GM10266 (cell line): ENCODE measurements around the gene FKBP15.
"Not testable (repeated sequence)": the region's sequence is repeated elsewhere in the genome, so short reads cannot be mapped to it uniquely, and the experiment has no call there.

Experiments used
- DNase-seq: peaks from one replicate; pipeline ENCODE4 v3.0.0; 2012; ENCODE audit errors: extremely low spot score
- CTCF ChIP-seq: IDR thresholded peaks from 2 replicates; pipeline ENCODE4 v1.5.1; 2012; ENCODE audit warnings: mild to moderate bottlenecking, low read depth; ENCODE audit not compliant: control insufficient read depth, insufficient read depth; ENCODE audit errors: missing control alignments

The FKBP15 gene

GRCh38 chr9:113258282-113258681 is 37.2 kb upstream of the FKBP15 start:
- no peak for DNase-seq
- no peak for TF ChIP-seq CTCF

- DNase-seq = no peak
Observed at GRCh38 chr9:113257863-113258262, 36.8 kb upstream of the FKBP15 start.

GRCh38 chr9:113255438-113255837 is 34.4 kb upstream of the FKBP15 start:
- no peak for TF ChIP-seq CTCF
- DNase-seq = no peak

More at GRCh38 chr9:113257863-113258262, 36.8 kb upstream of the FKBP15 start:
- no peak for TF ChIP-seq CTCF

- TF ChIP-seq CTCF = no peak
- no peak for DNase-seq
Observed at GRCh38 chr9:113254991-113255390, 33.9 kb upstream of the FKBP15 start.

- no peak for TF ChIP-seq CTCF
Observed at GRCh38 chr9:113250807-113251206, 29.7 kb upstream of the FKBP15 start.

GRCh38 chr9:113249661-113250060 is 28.6 kb upstream of the FKBP15 start:
- not testable (repeated sequence) for DNase-seq

More at GRCh38 chr9:113250807-113251206, 29.7 kb upstream of the FKBP15 start:
- DNase-seq = no peak

- no peak for DNase-seq
- no peak for TF ChIP-seq CTCF
Observed at GRCh38 chr9:113247640-113248039, 26.6 kb upstream of the FKBP15 start.

- no peak for DNase-seq
Observed at GRCh38 chr9:113246928-113247327, 25.9 kb upstream of the FKBP15 start.

More at GRCh38 chr9:113246928-113247327, 25.9 kb upstream of the FKBP15 start:
- TF ChIP-seq CTCF = no peak
